Left colon (tissue), 2 donors: ENCODE measurements around the gene HOXA3. TPM values are rescaled to one million over a fixed set of nuclear protein-coding genes. Genes with fewer than 3 reads are reported as not detected.

Source experiments
- ATAC-seq: fragments of 200-7000 bp; cut with Tn5 transposase; one replicate; pipeline ENCODE4 v1.9.1; 2020; ENCODE audit warnings: mild to moderate bottlenecking, moderate library complexity
- DNase-seq, 2 donors: peaks; one replicate each; pipeline ENCODE4 v3.0.0-alpha.2; 2020
- intact Hi-C, 2 donors: fragments of 100-400 bp; cut with DNase I in 1 of 2; cut with micrococcal nuclease in 1 of 2; formaldehyde crosslinking; loops; one replicate each; pipeline versions ENCODE4 v1.11.2 to v1.14.0; 2022; cut with DNase I, micrococcal nuclease
- total RNA-seq, 2 donors: library from RNA; stranded (reverse); fragmentation: NEBNext Ultra II Directional; extraction: Animal tissue kit (Norgen Biotek cat#: 25700); gene quantifications; one replicate each; pipeline ENCODE4 v1.2.1, GENCODE V29; 2021
- donor health status: DM: no; HTN: no; CAD: no.
- donor health status: DM: yes; HTN: yes; CAD: no.

HOXA3 gene
- total RNA-seq, 2 donors from 2014 or later: 16.4 to 23.2 TPM

DNA sequence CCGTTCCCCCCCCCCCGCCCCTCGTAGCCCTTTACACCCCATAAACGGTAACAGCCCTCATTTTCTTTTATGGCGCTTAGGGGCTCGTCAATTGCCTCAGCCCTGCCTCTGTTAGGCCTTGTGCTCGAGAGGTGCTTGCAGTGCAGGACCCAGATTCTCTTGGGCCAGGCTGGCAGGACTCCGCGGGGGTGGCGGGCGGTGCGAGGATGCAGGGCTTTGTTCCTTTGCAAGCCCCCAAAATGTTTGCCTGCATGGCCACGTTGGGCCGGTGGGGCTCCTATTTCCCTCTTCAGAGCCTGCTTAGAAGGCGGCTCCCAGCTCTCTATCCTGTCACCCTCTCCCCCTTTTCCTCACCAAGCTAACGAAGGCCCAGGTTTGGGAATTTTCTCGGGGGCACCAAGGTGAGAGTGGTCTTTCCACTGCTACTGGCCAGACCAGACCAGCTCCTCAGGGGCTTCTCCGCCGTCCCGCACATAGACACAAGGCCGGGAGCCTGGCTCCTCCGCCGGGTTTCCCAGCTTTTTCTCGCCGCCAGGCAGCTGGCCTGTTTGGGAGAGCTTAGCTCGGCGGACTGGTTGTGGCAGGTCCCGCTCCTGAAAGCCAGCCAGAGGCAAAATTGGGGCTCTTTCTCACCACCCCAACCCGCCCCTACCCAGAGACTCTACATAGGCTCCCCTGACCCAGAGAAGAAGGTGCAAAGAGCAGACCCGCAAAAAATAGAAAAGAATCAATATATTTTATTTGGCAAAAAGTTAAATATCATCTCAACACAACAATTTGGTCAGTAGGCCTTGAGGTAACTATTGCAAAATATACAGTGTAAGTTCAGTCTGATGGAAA lies 9.6 kb upstream of the HOXA3 start:
- DNase-seq: peak; percentile 34 to 72
- ATAC-seq: peak; percentile 29
- intact Hi-C loops: loop anchor here in 1 of 2 donors (5.0 kb wide), 2 partner anchors 790 to 960 kb away; partner anchors contain the start of genes CBX3 and HNRNPA2B1

DNA sequence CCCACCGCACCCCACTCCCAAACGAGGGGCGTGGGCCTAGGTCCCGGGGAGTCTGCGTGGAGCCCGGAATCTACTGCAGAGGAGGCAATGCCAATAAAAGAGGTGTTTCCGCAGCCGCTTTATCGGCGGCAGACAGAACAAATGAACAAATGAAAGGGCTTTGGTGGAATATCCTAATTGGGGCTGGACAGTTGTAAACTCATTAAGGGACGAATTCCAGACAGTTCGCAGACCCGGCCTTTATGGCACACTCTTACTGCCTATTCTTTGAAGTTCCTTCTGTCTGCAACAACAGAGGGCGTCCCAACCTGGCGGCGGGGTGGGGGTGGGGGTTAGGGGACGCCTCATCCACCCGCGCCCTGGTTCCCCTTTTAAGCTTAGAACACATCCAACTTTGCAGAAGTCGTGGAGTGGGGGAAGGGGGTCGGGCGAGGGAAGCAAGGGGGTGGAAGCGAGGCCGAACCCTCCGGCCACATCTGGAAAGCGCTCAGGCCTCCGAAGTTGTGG lies 8.9 kb upstream of the HOXA3 start:
- ATAC-seq: peak; percentile 34
- DNase-seq: peak; percentile 71 to 73
- intact Hi-C loops: loop anchor here in 1 of 2 donors (5.0 kb wide), 2 partner anchors 789 to 959 kb away; partner anchors contain the start of genes CBX3 and HNRNPA2B1

DNA sequence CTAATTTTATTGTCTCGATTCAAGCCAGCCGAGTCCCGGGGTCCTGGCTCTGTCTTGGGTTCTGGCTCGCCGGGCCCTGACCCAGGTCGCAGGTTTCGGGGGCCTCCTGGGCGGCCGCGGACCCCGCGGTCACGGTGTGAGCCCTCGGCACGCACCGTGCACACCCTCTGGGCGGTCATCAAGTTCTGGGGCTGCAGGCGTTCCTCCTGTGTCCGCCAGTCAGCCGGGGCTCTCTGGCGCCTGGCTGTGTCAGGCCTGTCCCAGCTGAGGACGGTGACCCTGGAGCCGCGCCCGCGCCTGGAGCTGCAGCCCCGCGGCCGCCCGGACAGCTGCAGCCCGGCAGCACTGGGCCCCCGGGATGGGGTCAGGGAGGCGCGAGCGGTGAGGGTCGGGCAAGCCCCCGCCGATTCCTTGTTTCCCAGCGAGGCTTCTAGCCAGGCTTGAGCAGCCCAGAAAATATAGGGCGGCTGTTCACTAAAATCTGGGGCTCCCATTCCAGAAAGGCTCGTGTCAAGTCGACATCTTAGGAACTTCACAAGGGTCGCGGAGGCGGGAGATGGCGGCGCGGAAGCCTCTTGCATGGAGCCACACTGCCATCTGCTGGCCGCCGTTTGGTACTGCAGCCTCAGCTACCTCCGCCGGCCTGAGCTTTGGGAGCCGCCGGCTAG lies 8.3 kb upstream of the HOXA3 start:
- intact Hi-C loops: loop anchor here in 1 of 2 donors (5.0 kb wide), 2 partner anchors 788 to 958 kb away; partner anchors contain the start of genes CBX3 and HNRNPA2B1
- DNase-seq (peak; percentile 83 to 94), ATAC-seq (peak; percentile 30)

DNA sequence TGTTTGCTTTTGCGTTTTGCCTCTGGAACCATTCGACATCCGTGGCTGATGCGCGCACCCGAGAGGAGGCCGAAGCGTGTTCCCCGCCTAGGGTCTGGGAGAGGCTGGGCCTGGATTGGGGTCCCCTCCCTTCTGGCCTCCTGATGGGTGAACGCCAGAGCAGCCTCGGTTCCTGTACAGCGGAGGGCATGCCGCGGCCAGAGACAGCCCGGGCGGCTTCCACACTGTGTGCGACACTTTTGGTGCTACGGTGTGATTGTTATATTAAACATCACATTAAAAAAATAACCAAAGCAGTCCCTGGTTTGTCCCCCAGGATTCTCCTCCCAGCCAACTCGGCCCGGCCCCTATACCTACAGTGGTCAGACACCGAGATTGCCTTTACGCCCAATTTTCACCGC lies 7.8 kb upstream of the HOXA3 start:
- peak; percentile 35 to 52 for DNase-seq
- intact Hi-C loops: loop anchor here in 1 of 2 donors (5.0 kb wide), 2 partner anchors 788 to 958 kb away; partner anchors contain the start of genes CBX3 and HNRNPA2B1
- no peak for ATAC-seq

DNA sequence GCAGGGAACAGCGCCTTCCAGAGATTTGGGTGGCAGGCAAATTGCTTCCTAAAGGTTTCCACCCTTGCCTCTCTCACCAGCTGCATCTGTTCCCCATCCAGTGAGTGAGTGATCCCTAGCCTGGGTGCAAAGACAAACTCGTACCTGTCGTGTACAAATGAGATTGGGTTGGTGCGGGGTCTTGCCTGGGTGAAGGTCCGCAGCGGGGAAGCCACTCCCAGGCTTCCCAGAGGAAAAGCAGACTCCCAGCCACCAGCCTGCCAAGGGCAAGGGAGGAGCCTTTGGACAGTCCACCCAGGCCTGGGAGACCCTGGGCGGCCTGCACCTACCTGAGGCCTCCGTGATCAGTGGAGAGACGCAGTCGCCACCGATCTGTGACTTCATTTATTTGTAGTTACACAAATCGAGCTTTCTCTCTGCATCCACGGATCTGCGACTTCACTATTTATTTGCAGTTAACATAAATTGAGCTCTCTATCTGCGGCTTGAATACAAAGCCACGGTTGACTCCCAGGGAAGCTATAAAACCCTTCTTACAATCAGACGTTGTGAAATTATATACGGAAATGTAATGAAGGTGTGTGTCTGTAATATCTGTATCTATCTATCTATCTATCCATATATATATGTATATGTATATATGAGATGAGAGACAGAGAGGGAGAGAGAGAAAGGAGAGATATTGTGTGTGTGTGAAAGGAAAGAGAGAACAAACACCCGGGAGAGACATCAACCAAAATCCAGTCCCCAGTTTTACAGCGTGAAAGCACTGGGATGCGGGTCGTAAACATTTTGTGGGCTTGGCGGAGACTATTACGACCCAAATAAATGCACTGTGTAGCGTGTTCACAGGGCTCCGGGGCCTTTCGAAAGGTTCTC lies 7.1 kb upstream of the HOXA3 start:
- intact Hi-C loops: loop anchor here in 1 of 2 donors (5.0 kb wide), 2 partner anchors 787 to 957 kb away; partner anchors contain the start of genes CBX3 and HNRNPA2B1
- DNase-seq: peak; percentile 33 to 53
- ATAC-seq: no peak

DNA sequence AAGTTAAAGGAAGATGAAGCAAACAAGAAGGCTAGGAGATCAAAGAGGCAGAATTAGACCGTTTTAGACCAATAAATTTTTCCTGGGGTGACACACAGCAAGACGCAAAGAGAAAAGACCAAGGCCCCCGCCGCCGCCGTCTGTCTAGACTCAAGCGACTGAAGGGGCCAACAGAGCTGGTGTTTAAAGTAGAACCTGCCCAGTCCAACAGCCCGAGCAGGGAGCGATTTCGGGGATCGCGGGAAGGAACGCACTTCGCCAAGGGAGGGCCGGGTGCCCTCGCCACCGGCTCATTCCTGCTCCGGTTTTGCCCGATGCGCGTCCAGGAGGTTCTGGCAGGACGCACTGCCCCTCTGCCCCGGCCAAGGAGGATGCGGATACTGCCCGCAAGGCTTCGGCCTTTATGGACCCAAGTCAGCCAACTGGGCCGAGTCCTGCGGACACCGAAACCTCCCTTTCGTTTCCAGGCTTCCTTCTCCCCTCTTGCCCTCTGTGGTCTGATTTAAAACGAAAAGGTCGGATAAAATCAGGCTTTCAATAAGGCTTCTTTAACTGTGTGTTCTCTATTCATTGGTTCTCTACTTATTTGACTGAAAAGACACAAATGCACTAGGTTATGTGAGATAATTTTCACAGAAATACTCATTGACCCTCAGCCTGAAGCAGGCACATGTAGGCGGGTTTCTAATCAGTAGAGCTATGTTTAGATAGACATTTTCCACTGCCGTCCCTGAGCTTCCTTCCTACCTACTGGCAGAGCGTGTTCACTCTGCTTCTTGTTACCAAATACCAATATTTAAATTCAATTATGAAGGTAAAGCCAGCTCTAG lies 6.3 kb upstream of the HOXA3 start:
- ATAC-seq (no peak), DNase-seq (peak; percentile 30 to 46)
- intact Hi-C loops: no loop called here

DNA sequence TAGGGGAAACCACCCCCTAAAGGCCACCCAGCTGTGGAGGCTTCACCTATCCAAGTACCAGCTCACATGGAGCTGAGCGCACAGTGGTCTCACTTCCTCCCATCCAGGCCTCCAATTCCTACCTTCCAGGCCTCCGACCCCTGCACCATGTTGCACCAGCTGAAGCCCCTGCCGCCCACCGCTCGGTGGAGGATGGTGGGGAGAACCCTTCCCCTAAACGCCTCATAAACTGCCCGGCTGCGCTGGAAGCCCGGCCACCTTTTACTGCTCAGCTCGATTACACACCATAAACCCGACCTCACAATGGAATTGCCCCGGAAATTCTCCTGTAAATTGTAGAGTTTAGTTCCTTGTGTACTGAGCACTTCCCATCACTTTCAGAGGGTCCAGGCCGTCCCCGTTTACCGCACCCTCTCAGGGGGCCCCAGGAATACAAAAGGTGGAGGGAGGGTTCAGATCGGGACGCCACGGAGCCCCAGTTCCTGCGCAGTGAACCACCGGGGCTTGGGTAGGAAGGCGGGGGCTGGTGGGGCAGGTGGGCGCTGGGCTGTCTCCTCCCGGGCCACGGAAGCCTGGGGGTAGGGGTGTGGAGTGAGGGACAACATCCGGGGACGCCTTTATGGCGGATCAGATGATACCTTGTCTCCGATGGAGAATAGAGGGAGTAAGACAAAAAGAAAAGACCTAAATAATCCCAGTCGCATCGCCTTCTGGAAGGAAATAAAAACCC lies 5.5 kb upstream of the HOXA3 start:
- DNase-seq (peak; percentile 54 to 75), ATAC-seq (peak; percentile 44)
- intact Hi-C loops: no loop called here

DNA sequence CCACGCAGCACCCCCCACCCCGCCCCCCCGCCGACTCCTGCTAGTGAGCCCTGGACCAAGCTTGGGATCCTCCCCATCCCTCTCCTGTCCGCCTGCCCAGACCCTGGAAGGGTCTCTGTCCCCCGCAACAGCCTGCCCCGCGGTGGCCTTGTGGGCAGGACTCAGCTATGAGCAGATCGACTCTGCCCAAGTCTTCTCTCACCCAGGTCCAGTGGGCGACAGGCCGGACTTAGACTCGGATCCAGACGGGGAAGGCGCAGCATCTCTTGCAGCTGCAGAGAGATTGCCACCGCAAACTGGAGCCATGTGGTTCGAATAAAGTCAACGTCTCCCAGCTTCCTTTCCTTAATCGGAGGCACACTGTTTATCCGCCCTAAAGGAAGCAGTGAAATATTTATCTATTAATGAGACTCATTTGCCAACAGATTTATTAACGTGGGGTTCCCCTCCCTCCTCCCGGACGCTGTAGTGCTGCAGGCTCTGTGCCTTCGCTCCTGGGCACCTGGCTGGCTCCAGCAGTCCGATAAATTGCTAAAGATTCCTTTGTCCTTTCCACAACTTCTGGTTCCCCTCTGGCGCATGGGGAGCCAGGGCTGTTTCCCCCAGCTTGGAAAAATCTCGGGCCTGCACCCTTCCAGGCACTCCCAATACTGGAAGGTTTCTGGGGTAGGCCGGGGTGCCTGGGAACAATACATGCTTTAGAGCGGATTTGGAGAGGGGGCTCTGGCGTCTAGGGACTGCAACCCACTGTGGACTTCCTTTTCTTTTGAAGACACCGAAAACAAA lies 4.7 kb upstream of the HOXA3 start:
- intact Hi-C loops: no loop called here
- peak; percentile 47 for DNase-seq
- no peak for ATAC-seq

DNA sequence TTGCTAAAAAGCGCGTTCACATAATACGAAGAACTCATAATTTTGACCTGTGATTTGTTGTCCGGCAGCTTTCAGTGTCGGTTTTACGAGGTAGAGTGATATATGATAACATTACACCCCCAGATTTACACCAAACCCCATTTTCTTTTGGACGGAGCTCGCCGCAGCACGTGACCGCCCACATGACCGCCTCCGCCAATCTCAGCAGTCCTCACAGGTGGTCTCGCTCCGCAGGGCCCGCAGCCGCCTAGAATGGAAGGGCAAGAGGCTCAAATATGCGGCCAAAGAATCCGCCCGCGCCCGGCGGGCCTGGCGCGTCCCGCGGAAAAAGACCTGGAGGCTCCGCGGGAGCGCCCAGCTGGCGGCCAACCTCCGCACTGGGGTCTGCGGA lies 4.1 kb upstream of the HOXA3 start, which contains the start of gene HOXA7:
Gene HOXA7 (minus strand): TSS at position 168 of the 391 bp plus-strand sequence. CDS start 130 bp downstream, at position 38.
- ATAC-seq: no peak

DNA sequence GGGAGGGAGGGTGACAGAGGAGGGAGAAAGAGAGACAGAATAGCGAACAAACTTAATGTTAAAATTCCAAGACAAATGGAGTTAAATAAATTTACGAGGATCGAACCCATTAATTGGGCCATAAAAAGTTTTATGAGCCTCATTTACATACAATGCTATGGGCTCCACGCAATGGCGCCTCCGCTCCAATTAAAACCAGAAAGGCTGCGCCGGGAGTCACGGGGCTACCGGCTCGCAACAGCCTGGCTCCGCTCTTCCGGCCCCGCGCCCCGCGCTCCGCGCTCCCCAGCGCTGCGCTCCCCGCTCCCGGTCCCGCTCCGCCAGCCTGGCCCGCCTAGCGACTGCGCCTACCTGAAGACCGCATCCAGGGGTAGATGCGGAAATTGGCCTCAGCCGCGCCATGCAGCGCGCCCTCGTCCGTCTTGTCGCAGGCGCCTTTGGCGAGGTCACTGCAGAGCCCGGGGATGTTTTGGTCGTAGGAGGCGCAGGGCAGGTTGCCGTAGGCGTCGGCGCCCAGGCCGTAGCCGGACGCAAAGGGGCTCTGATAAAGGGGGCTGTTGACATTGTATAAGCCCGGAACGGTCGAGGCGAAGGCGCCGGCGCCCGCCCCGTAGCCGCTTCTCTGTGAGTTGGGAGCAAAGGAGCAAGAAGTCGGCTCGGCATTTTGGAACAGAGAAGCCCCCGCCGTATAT lies 3.6 kb upstream of the HOXA3 start:
- ATAC-seq: peak; percentile 30
- peak; percentile 74 to 79 for DNase-seq
- intact Hi-C loops: no loop called here

More for the DNA sequence above, 4.1 kb upstream of the HOXA3 start, which contains the start of gene HOXA7:
- peak; percentile 76 to 83 for DNase-seq
- intact Hi-C loops: no loop called here

DNA sequence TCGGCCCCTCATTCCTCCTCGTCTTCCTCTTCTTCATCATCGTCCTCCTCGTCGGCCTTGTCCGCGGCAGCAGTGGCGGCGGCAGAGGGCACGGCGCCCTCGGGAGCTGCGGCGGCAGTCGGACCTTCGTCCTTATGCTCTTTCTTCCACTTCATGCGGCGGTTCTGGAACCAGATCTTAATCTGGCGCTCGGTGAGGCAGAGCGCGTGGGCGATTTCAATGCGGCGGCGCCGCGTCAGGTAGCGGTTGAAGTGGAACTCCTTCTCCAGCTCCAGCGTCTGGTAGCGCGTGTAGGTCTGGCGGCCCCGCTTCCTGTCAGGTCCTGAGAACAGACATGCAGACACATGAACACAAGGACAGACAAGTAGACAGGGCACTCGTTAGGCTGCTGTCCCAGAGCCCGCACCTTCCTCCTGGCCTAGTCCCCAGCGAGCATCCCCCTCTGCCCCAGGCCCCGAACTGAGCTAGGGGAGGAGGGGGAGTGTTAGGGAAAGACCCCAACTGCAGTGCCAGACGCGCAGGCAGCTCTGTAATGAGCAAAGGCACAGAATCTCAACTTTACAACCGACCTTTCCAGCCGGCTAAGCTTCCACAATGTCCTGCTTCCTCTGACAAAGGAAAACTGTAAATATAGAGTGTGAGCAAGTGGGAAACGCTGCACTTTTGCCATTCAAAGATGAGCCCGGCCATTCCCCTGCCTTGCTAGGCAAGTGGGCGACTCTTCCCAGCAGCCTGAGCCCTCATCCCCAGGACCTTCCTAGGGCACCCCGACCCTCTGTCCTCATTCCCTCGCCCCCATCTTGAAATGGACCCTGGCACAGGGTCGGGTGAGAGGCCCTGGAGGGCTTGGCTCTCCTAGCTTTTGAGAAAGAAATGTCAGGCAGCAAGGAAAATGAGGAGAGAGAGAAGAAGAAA lies 2.8 kb upstream of the HOXA3 start:
- intact Hi-C loops: no loop called here
- peak; percentile 39 to 63 for DNase-seq
- no peak for ATAC-seq

DNA sequence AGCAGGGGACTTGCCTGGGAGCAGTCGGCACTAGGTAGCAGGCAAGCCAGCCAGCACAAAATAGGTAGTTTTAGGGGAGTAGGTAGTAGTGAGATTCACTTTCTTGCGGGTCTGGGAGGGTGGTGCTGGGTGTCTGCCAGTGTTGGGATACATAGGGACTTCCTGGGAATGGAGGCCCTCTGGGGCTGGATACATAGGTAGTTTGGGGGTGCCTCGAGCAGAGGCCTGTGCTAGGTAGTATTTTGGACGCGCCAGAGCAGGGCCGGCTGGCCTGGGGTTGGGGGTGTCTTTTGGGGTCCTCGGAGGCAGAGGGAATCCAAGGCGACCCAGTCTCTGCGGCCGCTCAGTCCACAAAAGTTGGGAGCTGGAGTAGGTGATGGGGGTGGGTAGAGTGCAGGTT lies 2.0 kb upstream of the HOXA3 start:
- intact Hi-C loops: no loop called here
- DNase-seq: peak; percentile 28 to 33

DNA sequence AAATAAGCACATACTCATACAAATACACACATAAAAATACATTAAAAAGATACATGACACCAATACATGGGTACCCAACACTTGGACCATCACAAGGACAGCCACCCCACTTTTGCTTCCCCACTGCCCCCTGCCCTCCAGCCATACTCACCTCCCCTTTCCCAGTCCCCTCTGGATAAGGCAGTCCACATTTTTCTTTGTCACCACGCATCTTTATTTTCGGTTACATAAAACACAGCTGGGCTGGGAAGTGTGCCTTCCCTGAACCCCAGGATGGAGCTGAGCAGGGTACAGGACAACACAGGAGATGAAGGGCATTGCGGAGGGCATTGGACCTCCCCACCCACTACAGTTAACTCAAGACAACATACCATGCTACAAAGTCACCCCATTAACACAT lies 1.1 kb upstream of the HOXA3 start:
- DNase-seq (peak in 1 of 2 donors; percentile 28), ATAC-seq (no peak)
- intact Hi-C loops: no loop called here

More for the DNA sequence above, 2.0 kb upstream of the HOXA3 start:
- ATAC-seq: no peak

DNA sequence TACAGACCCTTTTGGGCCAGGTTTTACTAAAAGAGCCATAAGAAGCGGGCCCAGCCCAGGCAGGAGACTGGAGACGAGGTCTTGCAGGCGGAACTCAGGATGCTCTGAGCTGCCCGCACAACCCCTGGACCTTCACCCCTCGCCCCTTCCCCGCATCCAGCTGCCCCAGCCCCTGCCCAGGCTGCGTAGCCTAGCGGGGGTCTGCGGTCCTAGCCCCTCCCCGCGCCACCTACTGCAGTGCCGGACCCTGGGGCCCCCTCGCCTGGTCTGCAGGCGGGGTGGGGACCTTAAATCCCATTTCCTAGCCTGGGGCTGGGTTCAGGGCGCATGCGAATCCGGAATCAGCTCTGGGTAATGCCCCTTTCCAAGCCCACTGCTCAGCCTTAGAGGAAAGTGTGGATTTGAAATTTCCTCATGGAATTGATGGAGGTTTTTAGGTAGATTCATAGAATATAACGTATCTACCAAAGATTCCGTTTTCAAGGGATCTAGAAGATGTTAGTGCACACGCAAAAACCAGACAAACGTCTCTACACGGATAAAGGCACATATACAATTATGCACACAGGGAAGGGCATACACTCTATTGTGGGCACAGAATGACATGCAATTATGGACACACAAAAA lies 546 bp upstream of the HOXA3 start:
- ATAC-seq: no peak
- DNase-seq: no peak
- intact Hi-C loops: no loop called here
